GM18951 (cell line): ENCODE measurements around the gene MRPS31.

Source experiments
- POLR2A ChIP-seq: IDR thresholded peaks from 4 replicates; pipeline ENCODE4 v1.6.1; 2011; ENCODE audit warnings: mild to moderate bottlenecking; ENCODE audit not compliant: insufficient read length, insufficient read depth; ENCODE audit errors: extremely low read depth
- in situ Hi-C: fragments of 300-500 bp; cut with MboI; formaldehyde crosslinking; loops from one replicate; pipeline ENCODE4 v1.12.0; 2022; ENCODE audit warnings: low sequenced_read_pairs, mixed read lengths, inconsistent platforms; ENCODE audit not compliant: unreplicated experiment

Gene MRPS31

DNA sequence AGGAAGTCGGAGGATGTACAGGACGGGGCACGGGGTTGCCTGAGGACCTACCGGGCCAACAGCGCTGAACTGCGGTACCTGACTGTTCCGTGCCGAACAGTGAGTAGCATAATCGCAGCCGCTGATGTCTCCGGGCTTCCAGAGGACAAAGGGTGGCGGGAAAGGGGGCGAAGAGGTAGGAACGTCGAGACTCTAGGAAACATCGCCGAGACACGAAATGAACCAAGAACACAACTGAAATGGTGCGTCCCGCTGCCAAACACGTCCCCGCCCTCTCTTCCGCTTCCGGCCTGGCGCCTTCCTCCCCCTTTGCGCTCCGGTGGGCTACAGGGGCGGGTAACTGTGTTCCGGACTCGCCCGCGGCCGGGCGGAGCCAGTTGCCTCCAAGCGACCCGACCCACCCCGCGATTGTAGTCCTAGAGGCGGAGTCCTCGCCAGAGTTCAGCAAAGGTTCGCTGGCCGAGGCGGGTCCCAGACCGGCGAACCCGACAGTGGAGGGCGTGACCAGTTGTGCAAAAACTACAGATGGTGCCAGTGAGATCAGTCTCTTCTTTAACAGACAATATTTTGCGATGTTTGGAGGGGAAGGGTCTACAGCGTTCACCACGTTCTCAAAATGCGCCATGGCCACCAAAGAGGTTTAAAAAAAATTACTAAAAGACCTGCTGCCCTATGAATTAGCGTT is at the start of gene MRPS31:
TSS of gene MRPS31 (minus strand) at position 257 of the 685 bp plus-strand sequence. CDS start at position 203, 54 bp downstream.
- in situ Hi-C loops: no loop called here
- TF ChIP-seq POLR2A: peak; percentile 87

DNA sequence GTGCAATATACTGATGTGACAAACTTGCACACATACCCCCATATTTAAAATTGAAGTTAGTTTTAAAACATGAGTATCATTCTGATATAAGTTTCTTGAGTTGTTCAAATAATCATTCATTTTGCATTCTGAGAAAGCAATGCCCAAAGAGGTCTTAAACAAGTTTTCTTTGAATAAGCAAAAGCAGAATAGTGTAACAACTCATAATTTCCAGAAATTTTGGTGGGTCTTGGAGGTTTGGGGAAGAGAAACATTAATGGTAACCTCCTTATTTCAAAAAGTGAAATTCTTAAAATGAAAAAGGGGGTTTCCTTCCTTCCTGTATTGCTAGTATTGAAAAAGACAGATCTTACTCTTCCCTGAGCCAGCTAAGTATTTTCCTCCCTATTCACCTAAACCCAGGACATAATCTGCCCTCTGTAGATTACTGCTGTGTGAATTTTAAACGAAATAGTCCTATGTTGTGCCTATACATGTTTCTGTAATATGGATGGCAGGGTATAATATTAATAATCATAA is 48.9 kb upstream of the MRPS31 start:
- in situ Hi-C loops: no loop called here

DNA sequence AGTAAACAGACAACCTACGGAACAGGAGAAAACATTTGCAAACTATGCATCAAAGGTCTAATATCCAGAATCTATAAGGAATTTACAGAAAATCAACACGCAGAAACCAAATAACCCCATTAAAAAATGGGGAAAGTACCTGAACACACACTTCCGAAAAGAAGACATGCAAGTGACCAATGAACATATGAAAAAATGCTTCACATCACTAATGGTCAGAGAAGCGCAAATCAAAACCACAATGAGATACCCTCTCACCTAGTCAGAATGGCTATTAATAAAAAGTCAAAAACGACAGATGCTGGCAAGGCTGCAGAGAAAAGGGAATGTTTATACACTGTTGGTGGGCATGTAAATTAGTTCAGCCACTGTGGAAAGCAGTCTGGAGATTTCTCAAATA is 47.9 kb upstream of the MRPS31 start:
- TF ChIP-seq POLR2A: no peak
- in situ Hi-C loops: no loop called here

More for the DNA sequence above, 48.9 kb upstream of the MRPS31 start:
- no peak for TF ChIP-seq POLR2A

DNA sequence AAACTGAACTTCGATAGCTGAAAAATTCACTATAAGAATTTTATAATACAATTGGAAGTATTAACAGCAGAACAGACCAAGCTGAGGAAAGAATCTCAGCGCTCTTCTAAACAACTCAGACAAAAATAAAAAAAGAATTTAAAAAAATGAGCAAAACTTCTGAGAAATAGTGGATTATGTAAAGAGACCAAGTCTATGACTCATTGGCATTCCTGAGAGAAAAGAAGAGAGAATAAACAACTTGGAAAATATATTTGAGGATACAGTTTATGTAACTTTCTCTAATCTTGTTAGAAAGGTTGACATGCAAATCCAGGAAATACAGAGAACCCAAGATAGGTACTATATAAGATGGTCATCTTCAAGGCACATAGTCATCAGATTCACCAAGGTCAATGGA is 43.8 kb upstream of the MRPS31 start:
- TF ChIP-seq POLR2A: no peak
- in situ Hi-C loops: no loop called here

DNA sequence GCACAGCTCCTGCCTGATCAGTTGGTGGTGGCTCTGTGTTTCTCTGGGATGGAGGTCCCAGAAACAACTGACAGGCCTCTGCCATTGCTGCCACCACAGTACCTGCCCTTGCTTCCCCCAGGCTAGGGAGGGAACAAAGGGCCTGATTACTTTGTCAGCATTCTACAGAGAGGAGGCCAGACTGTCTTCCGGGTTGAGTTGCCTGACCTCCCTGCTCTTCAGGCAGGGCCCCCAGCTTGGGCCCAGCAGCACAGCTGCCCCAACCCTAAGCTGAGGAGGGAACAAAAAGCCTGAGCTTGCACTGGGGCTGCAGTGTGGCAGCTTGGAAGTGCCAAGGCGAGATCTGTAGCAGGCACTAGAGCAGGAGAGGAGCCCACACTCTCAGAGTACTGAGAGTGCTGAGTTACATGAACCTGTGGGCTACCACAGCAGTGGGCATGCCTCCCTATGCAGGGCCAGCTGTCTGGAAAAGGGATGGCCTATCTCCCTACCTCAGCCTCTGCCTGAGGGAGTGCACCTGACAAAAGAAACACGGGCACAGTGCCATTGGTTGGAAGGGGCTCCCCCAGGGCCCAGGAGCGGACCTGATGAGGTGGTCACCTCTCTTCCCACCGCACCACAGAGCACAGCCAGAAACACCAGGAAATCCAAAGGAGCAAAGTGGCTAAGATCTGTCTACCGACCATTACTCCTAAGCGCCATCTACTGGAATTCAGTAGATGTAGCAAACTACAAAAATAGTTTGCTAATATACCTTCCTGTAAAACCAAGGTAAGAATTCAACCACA is 42.9 kb upstream of the MRPS31 start:
- TF ChIP-seq POLR2A: no peak
- in situ Hi-C loops: no loop called here

DNA sequence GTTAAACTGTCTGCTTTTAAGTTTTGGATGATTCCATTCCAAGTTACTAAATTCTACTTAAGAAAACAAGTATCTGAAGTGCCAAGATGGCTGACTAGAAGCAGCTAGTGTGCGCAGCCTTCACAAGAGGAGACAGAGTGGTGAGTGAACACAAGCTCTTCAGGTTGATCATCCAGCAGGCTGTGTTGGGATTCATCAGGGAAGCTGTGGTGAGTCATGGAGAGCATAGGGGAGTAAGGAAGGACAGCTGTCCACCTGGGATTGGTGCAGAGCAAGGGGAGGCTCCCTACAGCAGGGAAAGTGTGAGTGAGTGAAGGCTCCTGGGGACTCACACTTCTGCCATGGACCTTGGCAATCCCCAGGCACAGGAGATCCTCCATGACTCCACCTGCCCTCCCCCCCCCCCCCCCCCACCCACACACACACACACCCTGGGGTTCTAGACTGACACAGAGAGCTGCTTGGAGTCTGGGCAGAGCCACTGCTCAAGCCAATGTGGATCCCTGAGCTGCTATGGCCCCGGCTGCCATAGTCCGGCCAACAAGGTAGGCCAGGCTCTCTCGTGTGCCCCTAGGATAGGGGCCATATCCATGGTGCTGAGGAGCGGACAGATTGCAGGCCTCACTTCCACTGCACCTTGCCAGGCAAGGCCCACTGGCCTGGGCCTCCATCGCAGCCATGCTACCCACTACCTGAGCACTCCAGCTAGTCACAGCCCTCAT is 41.9 kb upstream of the MRPS31 start:
- TF ChIP-seq POLR2A: no peak
- in situ Hi-C loops: no loop called here

DNA sequence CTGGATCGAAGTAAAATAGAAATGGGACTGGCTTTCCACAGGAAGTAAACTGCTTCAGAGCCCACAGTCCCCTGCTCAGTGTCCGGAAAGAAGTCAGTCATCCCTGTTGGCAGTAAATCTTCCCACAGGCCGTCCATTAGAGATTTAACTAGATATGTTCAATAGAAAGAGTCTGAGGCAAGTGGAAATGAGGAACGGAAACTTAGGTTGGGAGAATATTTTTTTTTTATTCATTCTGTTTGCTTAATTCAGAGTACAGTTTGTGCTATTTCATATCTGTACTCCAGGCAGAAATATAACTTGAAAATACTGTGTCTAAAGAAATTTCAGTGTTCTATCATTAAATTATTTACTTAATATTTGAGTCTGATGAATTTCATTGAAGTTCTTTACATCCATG is 41.1 kb upstream of the MRPS31 start:
- no peak for TF ChIP-seq POLR2A
- in situ Hi-C loops: no loop called here

DNA sequence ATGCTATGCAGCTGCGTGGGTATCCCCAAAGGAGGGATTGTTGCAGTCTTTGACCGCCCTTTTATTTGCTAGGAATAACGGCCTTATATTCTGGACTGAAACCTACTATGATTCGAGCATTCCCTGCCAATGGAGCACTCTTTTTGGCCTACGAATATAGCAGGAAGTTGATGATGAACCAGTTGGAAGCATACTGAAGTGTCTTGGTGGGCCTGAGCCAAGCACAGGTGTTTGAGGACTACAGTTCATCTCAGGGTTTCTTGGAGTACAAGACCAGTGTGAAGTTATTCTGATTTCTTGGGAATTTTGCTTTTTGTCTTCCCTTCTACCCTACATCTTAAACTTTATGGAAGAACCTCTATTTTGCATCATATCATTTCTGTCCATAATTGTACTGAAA is 38.5 kb upstream of the MRPS31 start:
- in situ Hi-C loops: no loop called here
- no peak for TF ChIP-seq POLR2A

DNA sequence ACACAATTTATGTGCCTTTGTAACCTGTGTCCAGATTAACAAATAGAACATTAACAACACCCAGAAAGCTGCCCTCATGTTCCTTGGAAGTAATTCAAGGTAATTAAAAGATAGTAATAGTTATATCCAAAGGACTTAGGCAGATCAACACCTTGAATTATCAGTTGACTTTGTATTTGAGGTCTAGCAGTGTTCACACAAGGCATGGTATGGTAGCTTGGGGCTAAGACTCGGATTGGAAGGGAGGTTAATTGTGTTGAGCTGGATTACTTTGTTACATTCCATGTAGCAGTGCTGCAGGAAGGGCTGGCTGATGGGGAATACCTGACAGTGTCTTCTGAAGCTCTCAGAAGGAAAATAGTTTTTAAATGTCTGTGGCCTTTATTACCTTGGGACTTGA is 35.3 kb upstream of the MRPS31 start:
- in situ Hi-C loops: no loop called here
- TF ChIP-seq POLR2A: no peak

DNA sequence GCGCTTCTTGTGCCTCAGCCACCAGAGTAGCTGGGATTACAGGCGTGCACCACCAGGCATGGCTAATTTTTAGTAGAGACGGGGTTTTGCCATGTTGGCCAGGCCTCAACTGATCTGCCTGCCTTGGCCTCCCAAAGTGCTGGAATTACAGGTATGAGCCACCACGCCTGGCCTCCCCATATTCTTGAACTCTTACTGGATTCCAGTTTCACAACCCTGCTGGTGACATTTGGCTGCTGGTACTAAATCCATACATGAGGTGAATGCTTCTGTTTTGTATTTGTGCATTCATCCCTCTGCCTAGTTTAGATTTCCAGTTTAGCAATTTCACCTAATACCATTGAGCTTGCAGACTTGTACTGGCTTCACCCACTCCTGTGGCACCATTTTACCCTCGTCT is 32.3 kb upstream of the MRPS31 start:
- in situ Hi-C loops: no loop called here
- no peak for TF ChIP-seq POLR2A

DNA sequence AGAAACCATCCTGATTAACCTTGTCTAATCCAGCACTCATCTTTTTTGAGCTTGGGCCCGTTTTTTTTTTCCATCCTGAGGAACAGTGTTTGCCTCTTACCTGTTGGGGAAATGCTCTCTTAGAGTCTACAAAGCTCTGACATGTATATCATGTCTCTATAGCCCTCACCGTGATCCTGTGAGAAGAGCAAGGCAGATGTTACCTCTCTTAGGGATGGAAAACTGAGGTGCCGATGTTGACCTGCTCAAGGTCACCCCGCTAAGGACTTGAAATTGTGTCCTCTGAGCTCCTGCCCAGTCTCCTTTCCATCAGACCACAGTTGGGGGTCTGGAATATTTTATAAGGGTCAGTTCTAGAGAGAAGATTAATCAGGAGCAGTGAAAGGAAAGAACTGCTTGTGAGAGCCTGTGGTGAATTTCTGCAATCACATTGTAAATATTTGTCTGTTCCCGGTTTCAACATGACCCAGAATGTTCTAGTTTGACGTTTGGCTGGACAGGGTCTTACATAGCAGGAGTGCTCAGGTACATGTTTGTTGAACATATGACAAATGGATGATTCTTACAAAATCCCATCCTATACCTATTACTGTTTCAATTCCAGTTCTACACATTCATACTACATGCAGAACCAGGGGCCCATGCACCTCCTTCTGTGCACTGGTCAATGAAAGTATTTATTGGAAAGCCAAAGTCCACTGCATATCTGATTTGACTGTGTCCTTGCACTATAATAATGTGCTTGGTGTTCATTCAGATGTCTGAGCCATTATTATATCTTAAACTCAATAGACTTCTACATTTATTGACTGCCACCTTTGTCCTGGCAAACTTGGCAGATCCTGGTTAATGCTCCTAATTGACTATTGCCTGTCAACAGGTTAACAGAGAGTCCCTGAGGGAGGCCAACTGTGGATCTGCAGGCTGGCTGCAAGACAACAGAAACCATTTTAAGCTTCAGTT is 30.5 kb upstream of the MRPS31 start:
- in situ Hi-C loops: no loop called here
- TF ChIP-seq POLR2A: no peak

DNA sequence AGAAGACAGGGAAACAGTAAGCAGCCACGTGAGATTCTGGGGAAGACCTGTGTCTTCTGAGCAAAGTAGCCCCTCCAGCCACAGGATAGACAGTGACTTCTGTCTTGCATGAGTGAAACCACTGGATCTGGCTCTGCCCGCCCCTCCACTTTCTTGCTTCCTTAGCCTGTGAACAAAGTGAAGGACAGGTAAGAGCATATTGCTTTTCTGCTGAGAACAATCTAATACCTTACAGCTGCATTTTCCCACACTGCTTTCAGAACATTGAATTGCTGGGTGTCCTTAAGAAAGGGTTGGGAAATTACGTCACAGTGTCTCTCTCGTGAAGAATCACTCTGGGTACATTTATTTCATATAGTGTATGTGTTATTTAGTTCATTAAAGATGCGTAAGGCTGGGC is 29.6 kb upstream of the MRPS31 start:
- no peak for TF ChIP-seq POLR2A
- in situ Hi-C loops: no loop called here
